Thoracic aorta (tissue), 2 donors: ENCODE measurements around the gene PLEKHH2. TPM values are rescaled to one million over a fixed set of nuclear protein-coding genes. Genes with fewer than 3 reads are reported as not detected.
A peak's percentile ranks its signal among the peaks of the same experiment; 100 is the strongest.
"Not testable (repeated sequence)": the region's sequence is repeated elsewhere in the genome, so short reads cannot be mapped to it uniquely, and the experiment has no call there.

Source experiments
- ATAC-seq: fragments of 150-250 bp; one replicate; pipeline ENCODE4 v1.8.0; 2017; ENCODE audit warnings: low read depth; ENCODE audit not compliant: insufficient number of reproducible peaks, low FRiP score
- DNase-seq: peaks from one replicate; pipeline ENCODE4 v3.0.0-alpha.2; 2020; ENCODE audit warnings: low spot score
- H3K27ac ChIP-seq, 2 donors: fragments of 200-600 bp; sonication (generic); 1 replicate in 1 of 2; 2 replicates in 1 of 2; pipeline ENCODE4 v1.5.1; 2016; ENCODE audit warnings: mild to moderate bottlenecking in 2 of 2, moderate library complexity in 2 of 2
- H3K27me3 ChIP-seq: fragments of 200-600 bp; sonication (generic); replicated peaks from 2 replicates; pipeline ENCODE4 v1.6.0; 2016; ENCODE audit warnings: mild to moderate bottlenecking; ENCODE audit not compliant: insufficient read depth
- H3K36me3 ChIP-seq: fragments of 200-600 bp; sonication (generic); one replicate; pipeline ENCODE4 v1.5.1; 2016
- H3K4me1 ChIP-seq, 2 donors: fragments of 200-600 bp; sonication (generic); 1 replicate in 1 of 2; 2 replicates in 1 of 2; pipeline versions ENCODE4 v1.5.1 to v1.6.0; 2016; ENCODE audit warnings: low read depth in 2 of 2, mild to moderate bottlenecking in 1 of 2; ENCODE audit not compliant: control insufficient read depth in 1 of 2
- H3K4me3 ChIP-seq: fragments of 200-600 bp; sonication (generic); 2 replicates; pipeline ENCODE4 v1.5.1; 2016; ENCODE audit warnings: mild to moderate bottlenecking
- H3K9me3 ChIP-seq: fragments of 200-600 bp; sonication (generic); 2 replicates; pipeline ENCODE4 v1.5.1; 2016
- total RNA-seq, 2 donors: library from RNA; depleted of rRNA; stranded (reverse); fragments of >200 nt; gene quantifications; one replicate each; pipeline versions ENCODE4 v1.1.0 to v1.2.3, GENCODE V29; 2016
- TF ChIP-seq, protein P1 (sequence below): fragments of 200-600 bp; sonication (generic); IDR thresholded peaks from one replicate; pipeline ENCODE4 v1.5.1; 2019; ENCODE audit warnings: antibody characterized with exemption

PLEKHH2 gene
- total RNA-seq, 2 donors from 2014 or later = 23.3 to 29.5 TPM

GRCh38 chr2:43657241-43657640 is 20.2 kb downstream of the PLEKHH2 start:
- Histone ChIP-seq H3K4me3 (no peak overlapping the region), H3K36me3 (no peaks in the 10 kb centered on the region), H3K27me3 (no peaks in the 10 kb centered on the region), H3K9me3 (no peaks in the 10 kb centered on the region), H3K4me1 (no peaks in the 10 kb centered on the region), H3K27ac (no peak overlapping the region)
- DNase-seq (no peak), ATAC-seq (no peak)
- TF ChIP-seq, protein P1, sequence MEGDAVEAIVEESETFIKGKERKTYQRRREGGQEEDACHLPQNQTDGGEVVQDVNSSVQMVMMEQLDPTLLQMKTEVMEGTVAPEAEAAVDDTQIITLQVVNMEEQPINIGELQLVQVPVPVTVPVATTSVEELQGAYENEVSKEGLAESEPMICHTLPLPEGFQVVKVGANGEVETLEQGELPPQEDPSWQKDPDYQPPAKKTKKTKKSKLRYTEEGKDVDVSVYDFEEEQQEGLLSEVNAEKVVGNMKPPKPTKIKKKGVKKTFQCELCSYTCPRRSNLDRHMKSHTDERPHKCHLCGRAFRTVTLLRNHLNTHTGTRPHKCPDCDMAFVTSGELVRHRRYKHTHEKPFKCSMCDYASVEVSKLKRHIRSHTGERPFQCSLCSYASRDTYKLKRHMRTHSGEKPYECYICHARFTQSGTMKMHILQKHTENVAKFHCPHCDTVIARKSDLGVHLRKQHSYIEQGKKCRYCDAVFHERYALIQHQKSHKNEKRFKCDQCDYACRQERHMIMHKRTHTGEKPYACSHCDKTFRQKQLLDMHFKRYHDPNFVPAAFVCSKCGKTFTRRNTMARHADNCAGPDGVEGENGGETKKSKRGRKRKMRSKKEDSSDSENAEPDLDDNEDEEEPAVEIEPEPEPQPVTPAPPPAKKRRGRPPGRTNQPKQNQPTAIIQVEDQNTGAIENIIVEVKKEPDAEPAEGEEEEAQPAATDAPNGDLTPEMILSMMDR = no peak

DNA sequence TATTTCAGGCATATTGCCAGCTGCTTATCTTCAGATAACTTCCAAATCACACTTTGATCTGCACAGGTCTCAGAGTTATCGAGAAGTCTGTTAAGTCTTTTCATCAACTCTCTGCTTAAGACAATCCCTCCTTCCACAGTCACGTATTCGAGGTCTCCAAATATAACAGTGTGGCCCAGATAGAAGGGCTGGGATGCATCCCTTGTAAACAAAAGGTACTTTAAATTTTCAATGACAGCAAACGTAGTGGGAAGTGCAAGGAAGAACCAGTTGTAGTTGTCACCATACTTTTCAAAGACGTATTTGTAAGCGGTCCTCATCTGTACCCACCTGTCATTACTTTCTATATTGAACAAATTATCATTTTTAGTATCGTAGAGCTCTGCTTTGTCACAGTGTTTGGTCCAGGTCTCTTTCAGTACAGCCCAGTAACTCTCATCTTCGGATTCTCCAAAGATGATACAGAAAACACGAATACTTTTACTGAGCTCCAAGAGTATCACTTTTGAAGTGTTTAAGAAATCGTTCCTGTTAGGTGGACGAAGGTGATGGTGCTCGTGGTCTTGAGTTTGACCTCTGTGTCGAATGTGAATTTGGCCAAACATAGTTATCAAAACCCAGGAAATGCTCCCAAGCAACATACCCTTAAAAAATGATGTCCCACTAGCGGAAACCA is 38.7 kb downstream of the PLEKHH2 start:
- H3K27ac ChIP-seq = peak overlapping the region; percentile 12 to 43
- H3K27me3 ChIP-seq = no peaks in the 10 kb centered on the region
- H3K4me1 ChIP-seq = peaks cover 2 to 6% of the 10 kb centered on the region in 2 donors
- no peak for ATAC-seq
- H3K4me3 ChIP-seq = peak overlapping the region; percentile 80
- H3K9me3 ChIP-seq = no peaks in the 10 kb centered on the region
- no peaks in the 10 kb centered on the region for H3K36me3 ChIP-seq
- TF ChIP-seq, protein P1 = no peak
- no peak for DNase-seq

DNA sequence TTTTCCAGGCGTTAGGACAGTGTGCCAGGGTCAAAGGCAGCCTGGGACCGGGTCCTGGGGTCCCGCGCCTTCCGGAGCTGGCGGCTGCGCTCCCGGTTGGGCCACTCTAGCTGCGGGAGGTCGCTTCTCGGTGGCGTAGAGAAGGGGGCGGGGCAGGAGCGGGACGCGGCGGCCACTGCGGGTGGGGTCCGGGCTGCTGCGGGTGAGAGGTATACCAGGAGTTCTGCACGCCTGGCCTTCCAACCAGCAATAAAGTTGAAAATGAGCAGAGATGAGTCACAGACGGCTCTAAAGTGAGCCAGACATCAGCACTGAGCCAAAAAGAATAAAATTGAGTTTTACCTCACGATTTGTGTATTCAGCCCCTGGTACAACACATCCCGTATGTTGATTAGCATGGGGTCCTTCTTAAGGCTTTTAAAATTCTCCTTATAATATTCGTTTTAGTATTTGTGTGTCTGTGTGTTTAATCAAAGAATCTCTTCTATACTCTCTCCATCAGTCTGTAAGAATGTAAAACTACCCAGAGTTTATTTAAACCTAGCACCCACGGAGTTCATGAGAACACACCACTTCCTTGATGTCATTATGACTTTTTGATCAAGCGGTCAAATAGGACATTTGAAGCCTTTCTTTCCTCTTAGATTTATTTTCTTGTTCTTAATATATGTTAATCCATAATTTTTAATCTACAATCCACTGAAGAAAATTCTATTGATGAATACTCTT is 39.4 kb downstream of the PLEKHH2 start, which contains the start of gene C1GALT1C1L:
Gene C1GALT1C1L (minus strand): TSS at position 108 of the 729 bp plus-strand sequence. CDS start 107 bp downstream, at position 1.
- Histone ChIP-seq H3K36me3 (no peaks in the 10 kb centered on the region), H3K27me3 (no peaks in the 10 kb centered on the region), H3K4me1 (peaks cover 2 to 6% of the 10 kb centered on the region in 2 donors), H3K4me3 (peak within 1 kb of the TSS; percentile 80), H3K9me3 (no peaks in the 10 kb centered on the region), H3K27ac (peak within 1 kb of the TSS; percentile 12 to 43)
- TF ChIP-seq, protein P1 = no peak
- DNase-seq = no peak
- ATAC-seq = peak; percentile 76

DNA sequence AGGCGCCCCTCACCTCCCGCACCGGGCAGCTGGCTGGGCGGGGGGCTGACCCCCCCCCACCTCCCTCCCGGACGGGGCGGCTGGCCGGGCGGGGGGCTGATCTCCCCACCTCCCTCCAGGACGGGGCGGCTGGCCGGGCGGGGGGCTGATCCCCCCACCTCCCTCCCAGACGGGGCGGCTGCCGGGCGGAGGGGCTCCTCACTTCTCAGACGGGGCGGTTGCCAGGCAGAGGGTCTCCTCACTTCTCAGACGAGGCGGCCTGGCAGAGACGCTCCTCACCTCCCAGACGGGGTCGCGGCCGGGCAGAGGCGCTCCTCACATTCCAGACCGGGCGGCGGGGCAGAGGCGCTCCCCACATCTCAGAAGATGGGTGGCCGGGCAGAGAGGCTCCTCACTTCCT is 40.7 kb downstream of the PLEKHH2 start:
- H3K4me1 ChIP-seq, H3K36me3 ChIP-seq, H3K27me3 ChIP-seq, ATAC-seq, H3K9me3 ChIP-seq, H3K4me3 ChIP-seq, DNase-seq, H3K27ac ChIP-seq: not testable (repeated sequence)

- no peak for ATAC-seq
- Histone ChIP-seq H3K9me3 (no peaks in the 10 kb centered on the region), H3K27me3 (no peaks in the 10 kb centered on the region), H3K4me1 (no peaks in the 10 kb centered on the region), H3K27ac (no peak overlapping the region), H3K36me3 (no peaks in the 10 kb centered on the region), H3K4me3 (no peak overlapping the region)
- no peak for DNase-seq
- TF ChIP-seq, protein P1 = no peak
Observed at GRCh38 chr2:43685357-43685756, 48.3 kb downstream of the PLEKHH2 start.
